Measurements from ENCODE around the gene CCL5.

Gene CCL5

GRCh38 chr17:35867574-35867973, 12.6 kb downstream of the CCL5 start:
- DNase-seq, result no peak

DNA sequence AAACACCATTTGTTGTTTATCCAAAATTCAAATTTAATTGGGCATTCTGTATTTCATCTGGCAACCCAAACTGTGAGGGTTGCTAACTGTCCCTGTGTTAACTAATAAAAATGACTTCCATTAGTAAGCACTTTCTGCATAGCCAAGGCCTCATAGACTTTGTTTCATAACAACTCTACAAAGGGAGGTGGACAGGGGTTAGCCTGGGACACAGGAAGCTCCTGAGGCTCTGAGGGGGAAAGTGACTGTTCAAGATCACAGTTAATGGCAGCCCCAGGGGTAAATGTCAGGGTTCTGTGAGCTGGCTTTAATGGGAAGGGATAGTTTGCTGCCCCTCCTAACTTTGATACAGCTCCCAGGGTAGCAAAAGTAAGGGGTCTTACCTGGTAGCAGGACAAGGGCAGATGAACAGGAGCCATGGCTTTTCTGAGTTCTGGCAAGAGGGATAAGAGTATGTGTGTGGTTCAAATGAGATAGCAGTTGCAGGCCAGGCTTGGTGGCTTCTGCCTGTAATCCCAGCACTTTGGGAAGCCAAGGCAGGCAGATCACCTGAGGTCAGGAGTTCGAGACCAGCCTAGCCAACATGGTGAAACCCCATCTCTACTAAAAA, 13.7 kb downstream of the CCL5 start:
- no peak for DNase-seq

GRCh38 chr17:35865412-35866340, 14.5 kb downstream of the CCL5 start:
- no peak for DNase-seq

DNA sequence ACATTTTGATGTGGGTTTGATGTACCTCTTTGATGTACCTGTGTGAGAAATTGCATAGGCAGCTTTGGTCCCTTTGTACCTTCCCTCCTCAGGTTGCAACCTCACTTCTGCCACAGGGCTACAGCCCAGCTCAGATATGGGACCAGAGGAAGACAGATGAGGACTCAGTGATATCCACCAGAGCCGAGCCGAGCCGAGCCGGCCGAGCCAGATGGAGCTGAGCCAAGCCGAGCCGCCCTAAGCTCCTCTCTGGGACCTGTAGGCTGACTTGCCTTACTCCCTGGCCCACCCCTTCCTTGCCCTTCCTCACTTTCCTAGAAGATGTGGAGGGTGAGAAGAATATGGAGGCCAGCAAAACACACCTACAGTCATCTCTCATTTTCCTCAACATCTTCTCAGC, 15.3 kb downstream of the CCL5 start:
- DNase-seq, result no peak

- no peak for DNase-seq
These were observed 23.6 kb downstream of the CCL5 start for GRCh38 chr17:35856603-35857002.

DNA sequence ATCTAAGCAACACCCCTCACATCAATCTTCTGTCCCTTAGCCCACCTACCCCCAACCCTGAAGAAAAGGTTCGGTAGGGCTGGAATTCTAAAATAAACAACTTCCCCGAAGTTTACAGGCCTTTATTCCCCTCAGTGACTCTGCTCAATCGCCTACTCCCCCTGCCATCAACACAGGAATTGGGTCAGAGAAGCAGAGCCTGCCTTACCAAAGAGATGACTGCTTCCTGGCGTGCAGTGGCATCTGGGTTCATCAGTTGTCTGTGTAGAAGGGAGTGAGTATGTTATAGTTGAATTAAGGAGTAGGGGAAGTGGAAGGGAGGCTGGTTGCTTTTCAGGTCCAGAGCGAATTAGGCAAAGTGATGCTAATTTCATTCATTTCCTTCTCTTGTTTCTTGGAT, 24.2 kb downstream of the CCL5 start:
- DNase-seq, result no peak

GRCh38 chr17:35849469-35850348, 30.5 kb downstream of the CCL5 start:
- peak; percentile 47 for DNase-seq

GRCh38 chr17:35847633-35848373, 32.4 kb downstream of the CCL5 start:
- no peak for DNase-seq

DNA sequence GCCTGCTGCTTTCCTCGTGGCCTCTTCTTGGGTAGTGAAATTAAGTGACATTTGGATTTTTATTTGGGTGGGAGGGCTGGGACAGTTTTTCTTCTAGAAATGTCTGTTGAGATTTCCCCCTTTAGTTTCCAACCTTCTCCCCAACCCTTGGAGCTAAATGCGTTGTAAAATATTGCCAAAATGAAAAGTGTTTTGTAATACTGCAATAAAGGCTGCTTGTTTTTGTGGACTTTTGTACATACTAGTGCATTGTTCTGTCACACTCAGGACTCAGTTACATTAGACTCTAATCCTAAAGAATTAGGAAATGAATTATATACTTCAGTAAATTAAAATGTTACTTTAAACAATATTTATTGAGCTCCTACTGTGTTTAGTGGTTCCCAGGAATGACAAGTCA, 33.2 kb downstream of the CCL5 start:
- no peak for DNase-seq

DNA sequence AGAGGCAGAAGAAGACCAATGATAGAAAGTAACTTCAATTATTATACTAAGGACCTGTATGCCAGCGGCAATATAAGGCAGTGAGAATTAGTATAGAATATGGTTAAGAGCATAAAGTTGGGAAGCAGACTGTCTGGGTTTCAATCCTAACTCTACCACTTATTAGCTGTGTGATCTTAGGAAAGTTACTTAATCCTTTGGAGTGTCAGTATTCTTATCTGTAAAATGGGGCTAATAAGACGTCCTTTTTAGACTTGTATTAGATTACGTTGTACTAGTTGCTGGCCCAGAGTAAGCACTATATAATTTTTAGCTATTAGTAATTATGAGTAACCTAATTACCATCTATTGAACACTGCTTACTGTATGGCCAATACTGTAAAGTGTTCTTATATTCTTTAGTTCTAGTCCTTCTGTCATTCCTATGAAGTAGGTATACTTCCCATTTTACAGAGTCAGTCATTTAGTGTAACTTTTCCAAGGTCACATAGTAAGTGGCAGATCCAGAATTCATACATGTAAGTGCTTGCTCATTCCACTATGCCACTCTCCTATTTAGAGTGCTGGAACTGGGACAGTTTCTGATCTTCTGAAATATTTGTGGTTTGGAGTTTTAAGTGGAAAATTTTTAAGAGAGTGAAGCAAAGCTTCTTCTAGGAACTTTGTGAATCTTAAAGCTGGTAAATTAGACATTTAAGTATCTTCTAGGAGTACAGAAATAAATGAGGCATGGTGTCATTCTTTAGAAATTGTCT, 33.9 kb downstream of the CCL5 start:
- no peak for DNase-seq

GRCh38 chr17:35844547-35844946, 35.6 kb downstream of the CCL5 start:
- DNase-seq, result no peak

DNA sequence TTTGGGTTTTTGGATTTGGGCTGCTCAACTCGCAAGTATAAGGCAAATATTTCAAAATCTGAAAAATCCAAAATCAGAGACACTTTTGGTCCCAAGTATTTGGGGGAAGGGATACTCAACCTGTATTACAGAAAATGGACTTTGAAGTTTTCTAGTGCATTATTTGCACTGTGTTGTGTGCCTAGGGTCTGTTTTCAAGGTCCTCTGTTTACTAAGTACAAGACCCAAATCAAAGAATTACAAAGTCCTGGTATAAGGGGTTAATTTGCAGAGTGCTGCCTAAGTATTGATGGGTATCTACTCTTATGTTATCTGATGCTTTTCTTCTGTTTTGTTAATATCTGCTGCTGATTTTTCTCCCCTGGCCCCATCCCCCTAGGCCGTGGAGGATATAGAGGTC, 36.5 kb downstream of the CCL5 start:
- DNase-seq, result no peak

- no peak for DNase-seq
These were observed 37.9 kb downstream of the CCL5 start for GRCh38 chr17:35842239-35842638.

GRCh38 chr17:35841505-35841904, 38.7 kb downstream of the CCL5 start:
- no peak for DNase-seq

- DNase-seq, result no peak
These were observed 39.1 kb downstream of the CCL5 start for GRCh38 chr17:35841101-35841500.

DNA sequence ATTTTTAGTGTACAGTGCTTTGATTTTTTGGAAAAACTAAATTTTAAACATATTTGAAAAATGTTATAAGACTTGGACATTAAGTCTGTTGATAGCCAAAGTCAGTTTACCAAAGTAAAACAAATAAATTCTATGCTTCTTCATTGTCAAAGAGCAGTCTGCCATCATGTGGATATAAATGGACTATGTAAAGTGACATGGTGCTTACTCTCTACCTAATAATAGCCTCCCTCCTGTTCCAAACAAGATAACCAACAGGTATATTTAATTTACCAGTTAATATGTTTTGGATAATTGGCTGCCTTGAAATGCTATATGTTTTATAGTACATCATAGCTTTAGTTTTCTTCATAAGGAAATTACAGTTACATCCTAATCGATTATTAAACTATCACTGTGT, 55.0 kb downstream of the CCL5 start:
- no peak for DNase-seq

Measured in NCI-H146 (cell line).